Measurements from ENCODE around the gene CERS2.

Gene CERS2

GRCh38 chr1:150928286-150928685 lies 46.3 kb downstream of the CERS2 start:
- H3K4me3 ChIP-seq (replicated peaks in 1 of 2; ENCODE audit: low read depth in 2 of 2, low read length in 2 of 2) = no peak overlapping the region
- TF ChIP-seq CTCF (IDR thresholded peaks at IDR 0.05; ENCODE audit: low read depth, low read length) = no peak
- peak; percentile 39 to 54 for DNase-seq (ENCODE audit: low read depth in 2 of 2)

- H3K4me3 ChIP-seq (replicated peaks in 1 of 2; ENCODE audit: low read depth in 2 of 2, low read length in 2 of 2) = no peak overlapping the region
- DNase-seq (ENCODE audit: low read depth in 2 of 2) = no peak
- TF ChIP-seq CTCF (IDR thresholded peaks at IDR 0.05; ENCODE audit: low read depth, low read length) = no peak
Observed at GRCh38 chr1:150927624-150928023, 47.0 kb downstream of the CERS2 start.

- H3K4me3 ChIP-seq (replicated peaks in 1 of 2; ENCODE audit: low read depth in 2 of 2, low read length in 2 of 2) = peak within 1 kb of the TSS; percentile 79 to 84
- DNase-seq (ENCODE audit: low read depth in 2 of 2) = peak; percentile 98
- no peak for TF ChIP-seq CTCF (IDR thresholded peaks at IDR 0.05; ENCODE audit: low read depth, low read length)
Observed at GRCh38 chr1:150926097-150926741, 48.4 kb downstream of the CERS2 start, which contains the start of gene SETDB1. SETDB1 (plus strand) TSS chr1:150926363; CDS start chr1:150927715, 1,352 bp downstream.

GRCh38 chr1:150925080-150925479 lies 49.6 kb downstream of the CERS2 start:
- no peak for TF ChIP-seq CTCF (IDR thresholded peaks at IDR 0.05; ENCODE audit: low read depth, low read length)
- peak in 1 of 2 donors; percentile 3 for DNase-seq (ENCODE audit: low read depth in 2 of 2)
- H3K4me3 ChIP-seq (replicated peaks in 1 of 2; ENCODE audit: low read depth in 2 of 2, low read length in 2 of 2) = no peak overlapping the region

DNA sequence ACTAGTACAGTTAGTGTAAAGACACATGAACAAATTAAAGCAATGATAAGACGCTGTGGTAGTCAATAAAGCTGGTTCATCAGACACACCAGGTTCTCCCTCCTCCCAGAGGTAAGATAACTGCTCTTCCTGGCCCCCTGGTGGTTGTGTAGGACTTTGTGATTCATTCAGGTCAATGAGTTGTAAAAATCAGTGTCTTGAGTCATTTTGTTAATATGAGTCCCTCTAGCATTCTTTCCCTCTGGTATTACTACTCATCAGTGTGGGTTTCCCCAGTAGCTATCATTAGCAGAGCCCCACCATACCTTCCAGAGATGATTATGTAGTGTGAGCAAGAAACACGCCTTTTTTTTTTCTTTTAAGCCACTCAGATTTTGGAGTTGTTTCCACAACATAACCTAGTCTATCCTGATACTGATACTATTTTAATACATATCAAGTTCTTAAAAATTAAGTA lies 52.1 kb downstream of the CERS2 start:
- peak; percentile 71 for TF ChIP-seq CTCF (IDR thresholded peaks at IDR 0.05; ENCODE audit: low read depth, low read length)
- H3K4me3 ChIP-seq (replicated peaks in 1 of 2; ENCODE audit: low read depth in 2 of 2, low read length in 2 of 2) = no peak overlapping the region

GRCh38 chr1:150917387-150917786 lies 57.2 kb downstream of the CERS2 start:
- no peak overlapping the region for H3K4me3 ChIP-seq (replicated peaks in 1 of 2; ENCODE audit: low read depth in 2 of 2, low read length in 2 of 2)
- TF ChIP-seq CTCF (IDR thresholded peaks at IDR 0.05; ENCODE audit: low read depth, low read length) = no peak
- DNase-seq (ENCODE audit: low read depth in 2 of 2) = no peak

More for the DNA sequence above, 52.1 kb downstream of the CERS2 start:
- peak; percentile 86 to 95 for DNase-seq (ENCODE audit: low read depth in 2 of 2)

Measured in cardiac fibroblast (primary cell).